GM18507 (cell line): ENCODE measurements around the gene SCML2.
"Not testable (repeated sequence)": the region's sequence is repeated elsewhere in the genome, so short reads cannot be mapped to it uniquely, and the experiment has no call there.

Source experiments
- DNase-seq: peaks from one replicate; pipeline ENCODE4 v3.0.0; 2011; ENCODE audit warnings: low read depth; ENCODE audit not compliant: insufficient read length; ENCODE audit errors: extremely low spot score
- FAIRE-seq: peaks from 2 replicates; lab custom pipeline; 2011; peaks lifted over from hg19 to GRCh38; lab: Jason Lieb, UNC

The SCML2 gene

GRCh38 chrX:18278449-18278848 is 76.0 kb downstream of the SCML2 start:
- no peak for DNase-seq
- FAIRE-seq = no peak

GRCh38 chrX:18272222-18272621 is 82.3 kb downstream of the SCML2 start:
- DNase-seq (no peak), FAIRE-seq (no peak)

- DNase-seq = no peak
- FAIRE-seq = no peak
Observed at GRCh38 chrX:18271725-18272124, 82.8 kb downstream of the SCML2 start.

- DNase-seq (no peak), FAIRE-seq (no peak)
Observed at GRCh38 chrX:18271309-18271708, 83.2 kb downstream of the SCML2 start.

- DNase-seq (no peak), FAIRE-seq (no peak)
Observed at GRCh38 chrX:18255059-18255458, 99.4 kb downstream of the SCML2 start.

- FAIRE-seq (no peak), DNase-seq (no peak)
Observed at GRCh38 chrX:18252644-18253359, 101.7 kb downstream of the SCML2 start.

GRCh38 chrX:18229646-18230045 is 124.8 kb downstream of the SCML2 start:
- not testable (repeated sequence) for DNase-seq, FAIRE-seq

- DNase-seq (no peak), FAIRE-seq (no peak)
Observed at GRCh38 chrX:18228069-18228468, 126.4 kb downstream of the SCML2 start.

- FAIRE-seq (no peak), DNase-seq (no peak)
Observed at GRCh38 chrX:18227458-18227857, 127.0 kb downstream of the SCML2 start.

GRCh38 chrX:18220786-18221185 is 133.7 kb downstream of the SCML2 start, which contains the start of gene BEND2:
Gene BEND2 (minus strand): TSS chrX:18220886. CDS start chrX:18220750, 136 bp downstream.
- DNase-seq (no peak), FAIRE-seq (no peak)

GRCh38 chrX:18210470-18210869 is 144.0 kb downstream of the SCML2 start:
- FAIRE-seq (peak; percentile 35), DNase-seq (no peak)

GRCh38 chrX:18206657-18207056 is 147.8 kb downstream of the SCML2 start:
- FAIRE-seq (no peak), DNase-seq (no peak)

GRCh38 chrX:18203631-18204030 is 150.9 kb downstream of the SCML2 start:
- FAIRE-seq = no peak
- DNase-seq = no peak

GRCh38 chrX:18194688-18195087 is 159.8 kb downstream of the SCML2 start:
- FAIRE-seq = no peak

More at GRCh38 chrX:18194688-18195087, 159.8 kb downstream of the SCML2 start:
- no peak for DNase-seq
